ENCODE results near the gene NDUFS6.

The NDUFS6 gene

DNA sequence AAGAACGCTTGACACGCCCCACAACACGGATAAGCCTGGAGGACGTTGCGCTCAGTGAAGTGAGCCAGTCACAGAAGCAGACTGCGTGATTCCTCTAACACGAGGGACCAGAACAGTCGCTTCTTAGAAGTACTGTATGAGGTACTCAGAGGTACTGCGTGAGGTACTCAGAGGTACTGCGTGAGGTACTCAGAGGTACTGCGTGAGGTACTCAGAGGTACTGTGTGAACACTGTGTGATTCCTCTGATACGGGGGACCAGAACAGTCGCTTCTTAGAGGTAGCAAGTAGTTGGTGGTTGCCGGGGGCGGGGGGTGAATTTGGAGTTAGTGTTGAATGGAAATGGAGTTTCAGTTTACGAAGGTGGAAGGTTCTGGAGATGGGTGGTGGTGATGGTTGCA lies 5.8 kb downstream of the NDUFS6 start:
- H3K27ac ChIP-seq, result no peak overlapping the region
- TF ChIP-seq ZFX (IDR thresholded peaks at IDR 0.05) (no peak), CTCF (conservative IDR thresholded peaks at IDR 0.05) (no peak)

DNA sequence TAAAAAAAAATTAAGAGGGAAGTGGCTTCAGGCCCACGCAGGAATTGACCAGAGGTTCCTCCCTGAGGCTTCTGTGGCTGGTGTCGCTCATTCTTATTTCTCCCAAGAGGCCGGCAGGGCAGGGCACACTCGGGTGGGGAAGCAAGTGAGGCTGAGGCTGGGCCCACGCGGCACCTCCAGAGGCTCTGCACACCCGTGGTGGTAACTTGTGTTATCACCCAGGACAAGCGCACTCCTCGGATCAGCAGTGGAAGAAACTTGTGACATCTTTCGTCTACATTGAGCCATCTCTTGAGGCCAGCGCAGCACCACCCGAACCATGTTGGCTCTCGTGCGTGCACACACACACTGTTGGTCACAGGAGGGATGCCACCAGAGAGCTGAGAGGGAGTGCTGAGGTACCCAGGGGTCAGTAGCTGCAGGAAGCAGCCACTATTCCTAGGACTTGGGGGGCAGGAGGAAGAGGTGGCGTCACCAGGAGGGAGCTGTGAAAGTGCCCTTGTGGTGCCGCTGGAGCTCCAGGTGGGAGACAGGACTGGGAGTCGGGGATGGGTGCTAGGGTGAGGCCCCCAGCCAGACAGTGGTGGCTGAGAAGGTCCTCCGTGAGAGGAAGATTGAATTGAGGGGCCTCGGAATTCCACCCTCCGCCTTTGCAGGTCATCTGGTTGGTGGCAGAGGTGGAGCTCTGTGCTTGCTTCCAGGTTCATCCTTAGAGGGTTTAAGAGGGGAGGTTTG lies 6.4 kb downstream of the NDUFS6 start:
- H3K27ac ChIP-seq, result no peak overlapping the region
- no peak for TF ChIP-seq CTCF (conservative IDR thresholded peaks at IDR 0.05)
- no peak for TF ChIP-seq ZFX (IDR thresholded peaks at IDR 0.05)

- no peak overlapping the region for H3K27ac ChIP-seq
- TF ChIP-seq CTCF (conservative IDR thresholded peaks at IDR 0.05), result no peak
- no peak for TF ChIP-seq ZFX (IDR thresholded peaks at IDR 0.05)
Observed at GRCh38 chr5:1808439-1808838, 7.2 kb downstream of the NDUFS6 start.

GRCh38 chr5:1809416-1810035 lies 8.3 kb downstream of the NDUFS6 start:
- H3K27ac ChIP-seq, result no peak overlapping the region
- no peak for TF ChIP-seq CTCF (conservative IDR thresholded peaks at IDR 0.05)
- TF ChIP-seq ZFX (IDR thresholded peaks at IDR 0.05), result no peak

GRCh38 chr5:1810581-1811101 lies 9.4 kb downstream of the NDUFS6 start:
- no peak overlapping the region for H3K27ac ChIP-seq
- TF ChIP-seq ZFX (IDR thresholded peaks at IDR 0.05) (no peak), CTCF (conservative IDR thresholded peaks at IDR 0.05) (no peak)

- TF ChIP-seq CTCF (conservative IDR thresholded peaks at IDR 0.05) (no peak), ZFX (IDR thresholded peaks at IDR 0.05) (no peak)
- no peak overlapping the region for H3K27ac ChIP-seq
Observed at GRCh38 chr5:1814183-1815020, 13.2 kb downstream of the NDUFS6 start.
